Caco-2 (cell line): ENCODE measurements around the gene STIM2. TPM values are rescaled to one million over a fixed set of nuclear protein-coding genes. Genes with fewer than 3 reads are reported as not detected.
"Not testable (repeated sequence)": the region's sequence is repeated elsewhere in the genome, so short reads cannot be mapped to it uniquely, and the experiment has no call there.

Experiments
- BruUV-seq: library from RNA; stranded (reverse); fragments of 400-500 nt; replicated peaks from 2 replicates; lab custom pipeline; 2021; lab: Mats Ljungman, UMichigan
- CTCF ChIA-PET: fragments of 300-600 bp; sonication (Branson Sonifier 250); formaldehyde crosslinking; loops from one replicate; lab custom pipeline; 2022; ENCODE audit warnings: antibody characterized with exemption; lab: Charles Lee
- POLR2A ChIA-PET: fragments of 300-600 bp; sonication (Branson Sonifier 250); formaldehyde crosslinking; loops from one replicate; lab custom pipeline; 2022; ENCODE audit warnings: antibody characterized with exemption; lab: Charles Lee
- DNase-seq, 2 experiments: peaks; one replicate each; pipeline versions ENCODE4 v3.0.0 to v3.0.0-alpha.2; 2020 to 2022
- H3K27me3 ChIP-seq: replicated peaks from 2 replicates; pipeline ENCODE4 v1.6.0; 2011; ENCODE audit warnings: low read length; ENCODE audit not compliant: control insufficient read depth, insufficient read depth
- H3K36me3 ChIP-seq: 2 replicates; pipeline ENCODE4 v1.5.1; 2011; ENCODE audit warnings: low read length; ENCODE audit not compliant: control insufficient read depth, insufficient read depth
- H3K4me1 ChIP-seq: fragments of 250-450 bp; sonication (Bioruptor Pico); 2 replicates; pipeline ENCODE4 v1.5.1; 2020; ENCODE audit warnings: mild to moderate bottlenecking
- H3K4me3 ChIP-seq: 2 replicates; pipeline ENCODE4 v1.5.1; 2011; ENCODE audit warnings: low read depth, mild to moderate bottlenecking, control low read depth, low read length
- H3K9me3 ChIP-seq: fragments of 250-450 bp; sonication (Bioruptor Pico); 2 replicates; pipeline ENCODE4 v1.5.1; 2020; ENCODE audit warnings: mild to moderate bottlenecking, moderate library complexity
- H3K27ac Mint-ChIP-seq: one replicate; pipeline ENCODE4 v1.8.0; 2022; ENCODE audit warnings: mixed read lengths; ENCODE audit not compliant: unreplicated experiment
- H3K27me3 Mint-ChIP-seq: one replicate; pipeline ENCODE4 v1.8.0; 2022; ENCODE audit warnings: mixed read lengths; ENCODE audit not compliant: insufficient read depth, unreplicated experiment
- H3K36me3 Mint-ChIP-seq: one replicate; pipeline ENCODE4 v1.8.0; 2022; ENCODE audit warnings: mild to moderate bottlenecking, mixed read lengths; ENCODE audit not compliant: insufficient read depth, unreplicated experiment
- H3K4me1 Mint-ChIP-seq: one replicate; pipeline ENCODE4 v1.8.0; 2022; ENCODE audit warnings: low read depth, mixed read lengths; ENCODE audit not compliant: unreplicated experiment
- H3K4me3 Mint-ChIP-seq: one replicate; pipeline ENCODE4 v1.8.0; 2022; ENCODE audit warnings: mild to moderate bottlenecking, moderate library complexity, mixed read lengths; ENCODE audit not compliant: unreplicated experiment
- H3K9me3 Mint-ChIP-seq: one replicate; pipeline ENCODE4 v1.8.0; 2022; ENCODE audit warnings: mixed read lengths; ENCODE audit not compliant: unreplicated experiment
- CTCF ChIP-seq, 2 experiments: fragments of 200-600 bp in 1 of 2; IDR thresholded peaks; 1 replicate in 1 of 2; 2 replicates in 1 of 2; pipeline versions ENCODE4 v1.5.1 to v1.8.0; 2011 to 2022; ENCODE audit warnings: antibody characterized with exemption in 1 of 2, control low read depth in 1 of 2, inconsistent platforms in 1 of 2, low read depth in 1 of 2, low read length in 1 of 2, mild to moderate bottlenecking in 1 of 2, moderate library complexity in 1 of 2; ENCODE audit not compliant: insufficient read depth in 1 of 2, severe bottlenecking in 1 of 2, unreplicated experiment in 1 of 2
- intact Hi-C: fragments of 100-400 bp; cut with micrococcal nuclease; formaldehyde crosslinking; loops from one replicate; pipeline ENCODE4 v1.10.0; 2022; ENCODE audit not compliant: unreplicated experiment
- total RNA-seq: library from RNA; stranded (reverse); gene quantifications from 2 replicates; pipeline ENCODE4 v1.2.3, GENCODE V29; 2022

The STIM2 gene
- total RNA-seq, 1 experiment from 2014 or later = 27.2 TPM

GRCh38 chr4:26962720-26963119, 102.1 kb downstream of the STIM2 start:
- no peaks in the 10 kb centered on the region for H3K4me1 Mint-ChIP-seq
- ChIA-PET POLR2A (no interaction called here), CTCF (no interaction called here)
- BruUV-seq = no TSS peak
- H3K4me3 Mint-ChIP-seq = no peak overlapping the region
- H3K36me3 Mint-ChIP-seq = peaks cover 5% of the 10 kb centered on the region
- DNase-seq = no peak
- no peak for TF ChIP-seq CTCF (IDR thresholded peaks at IDR 0.05; ENCODE audit: insufficient read depth in 1 of 2, low read depth in 1 of 2, low read length in 1 of 2, severe bottlenecking in 1 of 2, unreplicated experiment in 1 of 2)
- H3K36me3 ChIP-seq = no peaks in the 10 kb centered on the region
- H3K27me3 Mint-ChIP-seq = no peaks in the 10 kb centered on the region
- no peak overlapping the region for H3K27ac Mint-ChIP-seq
- no peaks in the 10 kb centered on the region for H3K9me3 ChIP-seq
- no peaks in the 10 kb centered on the region for H3K9me3 Mint-ChIP-seq
- no peaks in the 10 kb centered on the region for H3K4me1 ChIP-seq
- intact Hi-C loops = no loop called here
- no peaks in the 10 kb centered on the region for H3K27me3 ChIP-seq
- no peak overlapping the region for H3K4me3 ChIP-seq

- DNase-seq = no peak
- no peak overlapping the region for H3K4me3 Mint-ChIP-seq
- Histone ChIP-seq H3K4me1 (no peaks in the 10 kb centered on the region), H3K9me3 (no peaks in the 10 kb centered on the region), H3K36me3 (no peaks in the 10 kb centered on the region), H3K27me3 (no peaks in the 10 kb centered on the region), H3K4me3 (no peak overlapping the region)
- no peaks in the 10 kb centered on the region for H3K4me1 Mint-ChIP-seq
- H3K27me3 Mint-ChIP-seq = no peaks in the 10 kb centered on the region
- ChIA-PET CTCF (no interaction called here), POLR2A (no interaction called here)
- intact Hi-C loops = no loop called here
- no peaks in the 10 kb centered on the region for H3K36me3 Mint-ChIP-seq
- no TSS peak for BruUV-seq
- H3K27ac Mint-ChIP-seq = no peak overlapping the region
- no peak for TF ChIP-seq CTCF (IDR thresholded peaks at IDR 0.05; ENCODE audit: insufficient read depth in 1 of 2, low read depth in 1 of 2, low read length in 1 of 2, severe bottlenecking in 1 of 2, unreplicated experiment in 1 of 2)
- H3K9me3 Mint-ChIP-seq = no peaks in the 10 kb centered on the region
These were observed 103.9 kb downstream of the STIM2 start for GRCh38 chr4:26964512-26964911.

GRCh38 chr4:26964994-26965393, 104.4 kb downstream of the STIM2 start:
- no peak for DNase-seq
- Mint-ChIP-seq H3K4me1 (no peaks in the 10 kb centered on the region), H3K36me3 (no peaks in the 10 kb centered on the region), H3K27me3 (no peaks in the 10 kb centered on the region), H3K27ac (no peak overlapping the region), H3K9me3 (no peaks in the 10 kb centered on the region), H3K4me3 (no peak overlapping the region)
- POLR2A ChIA-PET = no interaction called here
- Histone ChIP-seq H3K36me3 (no peaks in the 10 kb centered on the region), H3K4me1 (no peaks in the 10 kb centered on the region), H3K9me3 (no peaks in the 10 kb centered on the region), H3K27me3 (no peaks in the 10 kb centered on the region), H3K4me3 (no peak overlapping the region)
- CTCF ChIA-PET = no interaction called here
- intact Hi-C loops = no loop called here
- no TSS peak for BruUV-seq
- no peak for TF ChIP-seq CTCF (IDR thresholded peaks at IDR 0.05; ENCODE audit: insufficient read depth in 1 of 2, low read depth in 1 of 2, low read length in 1 of 2, severe bottlenecking in 1 of 2, unreplicated experiment in 1 of 2)

DNA sequence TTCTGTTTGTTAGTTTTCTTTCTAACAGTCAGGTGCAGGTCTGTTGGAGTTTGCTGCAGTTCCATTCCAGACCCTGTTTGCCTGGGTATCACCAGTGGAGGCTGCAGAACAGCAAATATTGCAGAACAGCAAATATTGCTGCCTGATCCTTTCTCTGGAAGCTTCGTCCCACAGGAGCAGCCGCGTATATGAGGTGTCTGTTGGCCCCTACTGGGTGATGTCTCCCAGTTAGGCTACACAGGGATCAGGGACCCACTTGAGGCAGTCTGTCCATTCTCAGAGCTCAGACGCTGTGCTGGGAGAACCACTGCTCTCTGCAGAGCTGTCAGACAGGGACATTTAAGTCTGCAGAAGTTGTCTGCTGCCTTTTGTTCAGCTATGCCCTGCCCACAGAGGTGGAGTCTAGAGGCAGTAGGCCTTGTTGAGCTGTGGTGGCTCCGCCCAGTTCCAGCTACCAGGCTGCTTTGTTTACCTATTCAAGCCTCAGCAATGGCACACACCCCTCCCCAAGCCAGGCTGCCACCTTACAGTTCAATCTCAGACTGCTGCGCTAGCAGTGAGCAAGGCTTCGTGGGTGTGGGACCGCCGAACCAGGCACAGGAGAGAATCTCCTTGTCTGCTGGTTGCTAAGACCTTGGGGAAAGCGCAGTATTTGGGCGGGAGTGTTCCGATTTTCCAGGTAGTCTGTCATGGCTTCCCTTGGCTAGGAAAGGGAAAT, 115.0 kb downstream of the STIM2 start:
- H3K27ac Mint-ChIP-seq, H3K9me3 ChIP-seq, H3K27me3 Mint-ChIP-seq, H3K36me3 Mint-ChIP-seq, H3K9me3 Mint-ChIP-seq, H3K36me3 ChIP-seq, DNase-seq, BruUV-seq, H3K4me3 ChIP-seq, H3K4me3 Mint-ChIP-seq, H3K27me3 ChIP-seq, H3K4me1 Mint-ChIP-seq, intact Hi-C loops, POLR2A ChIA-PET, H3K4me1 ChIP-seq: not testable (repeated sequence)
- CTCF ChIA-PET = interaction anchor here (0.6 kb wide), 1 partner anchor 115 kb away, joined by 5 read pairs; the partner anchor contains the start of gene STIM2
